ENCODE data around the gene ADAMTS16. TPM values are rescaled to one million over a fixed set of nuclear protein-coding genes. Genes with fewer than 3 reads are reported as not detected.

The ADAMTS16 gene
- total RNA-seq, 1 donor from 2014 or later: 4.1 TPM

DNA sequence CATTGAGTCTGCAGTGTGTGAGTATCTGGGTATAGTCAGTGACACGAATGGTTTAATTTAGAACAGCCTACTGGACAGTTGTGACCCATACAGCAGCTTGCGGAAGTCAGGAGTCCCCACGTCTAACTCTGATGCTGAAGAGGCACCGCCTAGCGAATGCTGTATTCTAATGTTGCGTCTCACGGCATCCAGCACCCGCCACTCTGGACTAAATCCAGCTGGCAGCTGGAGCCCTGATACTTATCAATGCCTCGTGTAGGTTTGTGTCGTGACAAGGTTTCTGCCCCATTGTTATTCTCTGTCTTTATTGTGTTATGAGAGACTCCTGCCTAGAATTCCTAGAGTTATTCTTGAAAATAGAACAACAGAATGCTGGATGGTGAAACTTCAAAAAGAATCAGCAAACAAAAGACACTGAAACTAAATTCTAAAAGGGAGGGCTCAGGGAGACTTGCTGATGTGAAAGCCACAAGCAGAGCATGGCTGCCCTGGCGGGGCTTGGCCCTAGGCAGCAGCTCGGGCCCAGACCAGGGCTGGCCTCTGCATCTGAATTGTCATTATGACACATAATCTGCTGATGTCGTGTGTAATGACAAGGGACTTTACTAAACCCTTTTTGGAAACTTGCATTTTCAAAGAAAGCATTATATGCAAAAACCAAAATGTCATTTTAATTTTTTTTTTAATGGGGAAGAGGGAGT lies 158.9 kb downstream of the ADAMTS16 start:
- no peaks in the 10 kb centered on the region for H3K9me3 ChIP-seq (ENCODE audit: low read depth)
- no peak overlapping the region for H3K4me2 ChIP-seq
- H3K9ac ChIP-seq: no peak overlapping the region
- no peak overlapping the region for H3K4me3 ChIP-seq
- H3K4me1 Mint-ChIP-seq: peaks cover 11% of the 10 kb centered on the region
- no peaks in the 10 kb centered on the region for H3K36me3 ChIP-seq
- peaks cover 6% of the 10 kb centered on the region for H3K36me3 Mint-ChIP-seq
- no peaks in the 10 kb centered on the region for H3K79me2 ChIP-seq (ENCODE audit: low read depth)
- no peaks in the 10 kb centered on the region for H4K20me1 ChIP-seq (ENCODE audit: low read depth)
- H3K27me3 ChIP-seq: no peaks in the 10 kb centered on the region
- no peak overlapping the region for H3K27ac ChIP-seq
- peaks cover 11% of the 10 kb centered on the region for H3K4me1 ChIP-seq
- no peak overlapping the region for H3K27ac Mint-ChIP-seq
- peaks cover 5% of the 10 kb centered on the region for H3F3A ChIP-seq (ENCODE audit: low read depth)
- H3K9me3 Mint-ChIP-seq: peaks cover 21% of the 10 kb centered on the region
- H3K27me3 Mint-ChIP-seq (ENCODE audit: insufficient read depth, low read depth): peaks cover 3% of the 10 kb centered on the region
- TF ChIP-seq EZH2 (IDR thresholded peaks at IDR 0.05) (no peak), EZH2phosphoT487 (IDR thresholded peaks at IDR 0.05) (no peak), CTCF (IDR thresholded peaks at IDR 0.05) (no peak)
- H2AFZ ChIP-seq (replicated peaks): no peak overlapping the region
- no peak for DNase-seq (ENCODE audit: low spot score)
- H3K4me3 Mint-ChIP-seq: no peak overlapping the region

GRCh38 chr5:5301176-5301575 lies 161.0 kb downstream of the ADAMTS16 start:
- peaks cover 6% of the 10 kb centered on the region for H3K27me3 Mint-ChIP-seq (ENCODE audit: insufficient read depth, low read depth)
- Histone ChIP-seq H2AFZ (replicated peaks) (no peak overlapping the region), H3K79me2 (ENCODE audit: low read depth) (no peaks in the 10 kb centered on the region), H4K20me1 (ENCODE audit: low read depth) (no peaks in the 10 kb centered on the region), H3K4me3 (no peak overlapping the region), H3K4me1 (peaks cover 11% of the 10 kb centered on the region), H3K9ac (no peak overlapping the region), H3K36me3 (no peaks in the 10 kb centered on the region), H3K27ac (no peak overlapping the region), H3K9me3 (ENCODE audit: low read depth) (no peaks in the 10 kb centered on the region), H3K4me2 (no peak overlapping the region), H3K27me3 (no peaks in the 10 kb centered on the region), H3F3A (ENCODE audit: low read depth) (peaks cover 8% of the 10 kb centered on the region)
- peaks cover 8% of the 10 kb centered on the region for H3K36me3 Mint-ChIP-seq
- H3K27ac Mint-ChIP-seq: no peak overlapping the region
- H3K4me3 Mint-ChIP-seq: no peak overlapping the region
- H3K4me1 Mint-ChIP-seq: peaks cover 12% of the 10 kb centered on the region
- peaks cover 21% of the 10 kb centered on the region for H3K9me3 Mint-ChIP-seq
- no peak for DNase-seq (ENCODE audit: low spot score)
- TF ChIP-seq CTCF (IDR thresholded peaks at IDR 0.05) (no peak), EZH2phosphoT487 (IDR thresholded peaks at IDR 0.05) (no peak), EZH2 (IDR thresholded peaks at IDR 0.05) (no peak)

DNA sequence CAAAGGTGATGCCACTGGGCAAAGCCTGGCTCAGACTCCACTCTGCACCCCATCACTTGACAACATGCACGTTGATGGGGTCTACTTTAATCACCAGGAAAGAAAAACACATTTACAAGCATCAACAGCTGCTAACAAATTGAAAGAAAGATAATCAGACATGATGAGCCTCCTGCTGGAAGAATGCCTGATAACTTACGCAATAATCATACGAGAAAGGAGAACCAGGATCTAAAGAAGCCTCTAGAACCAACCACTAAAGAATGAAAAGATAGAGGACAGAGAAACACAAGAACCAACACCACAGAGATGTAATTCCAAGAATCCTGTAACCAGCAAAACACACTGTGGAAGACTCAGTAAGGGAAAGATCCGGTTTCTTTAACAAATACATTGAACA lies 162.1 kb downstream of the ADAMTS16 start:
- DNase-seq (ENCODE audit: low spot score): no peak
- H3K4me3 Mint-ChIP-seq: no peak overlapping the region
- Histone ChIP-seq H3K9ac (no peak overlapping the region), H3K79me2 (ENCODE audit: low read depth) (no peaks in the 10 kb centered on the region), H3K4me1 (peaks cover 16% of the 10 kb centered on the region), H3K4me3 (no peak overlapping the region), H2AFZ (replicated peaks) (no peak overlapping the region), H3K4me2 (no peak overlapping the region), H3K36me3 (no peaks in the 10 kb centered on the region), H4K20me1 (ENCODE audit: low read depth) (no peaks in the 10 kb centered on the region), H3K27ac (no peak overlapping the region), H3F3A (ENCODE audit: low read depth) (peaks cover 8% of the 10 kb centered on the region), H3K9me3 (ENCODE audit: low read depth) (no peaks in the 10 kb centered on the region), H3K27me3 (no peaks in the 10 kb centered on the region)
- H3K4me1 Mint-ChIP-seq: peaks cover 15% of the 10 kb centered on the region
- peaks cover 8% of the 10 kb centered on the region for H3K36me3 Mint-ChIP-seq
- peaks cover 21% of the 10 kb centered on the region for H3K9me3 Mint-ChIP-seq
- H3K27me3 Mint-ChIP-seq (ENCODE audit: insufficient read depth, low read depth): peaks cover 4% of the 10 kb centered on the region
- H3K27ac Mint-ChIP-seq: no peak overlapping the region
- no peak for TF ChIP-seq EZH2phosphoT487 (IDR thresholded peaks at IDR 0.05)
- no peak for TF ChIP-seq EZH2 (IDR thresholded peaks at IDR 0.05)
- no peak for TF ChIP-seq CTCF (IDR thresholded peaks at IDR 0.05)

Measured in neural progenitor cell (in vitro differentiated cells).